ENCODE data around the gene SLC1A2.

SLC1A2 gene

DNA sequence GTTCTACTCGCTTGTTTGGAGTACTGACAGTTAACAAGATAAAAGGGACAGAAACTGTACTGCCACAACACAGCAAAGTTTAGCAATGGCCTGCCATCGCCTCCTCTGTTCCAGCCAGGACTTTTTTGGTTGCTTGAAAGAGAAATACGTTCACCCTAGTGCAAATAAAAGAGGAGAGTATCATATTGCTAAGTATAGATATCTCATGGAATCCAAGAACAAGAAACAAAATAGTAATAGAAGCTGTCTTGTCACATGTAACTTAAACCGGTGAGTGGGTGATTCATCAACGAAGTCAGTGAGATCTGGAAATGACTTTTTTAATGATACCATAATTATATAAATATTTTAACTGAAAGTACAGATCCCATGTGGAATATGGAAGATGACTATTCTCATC lies 35.4 kb downstream of the SLC1A2 start:
- H3K14ac ChIP-seq (ENCODE audit: low read length): no peak overlapping the region
- no peak overlapping the region for H2BK120ac ChIP-seq (ENCODE audit: low read depth, low read length)
- WGBS, 2 donors (ENCODE audit: extremely low coverage in 2 of 2, insufficient read length in 2 of 2, insufficient replicate concordance in 1 of 2): no CpG with 5 or more reads among the region's 5 CpGs

DNA sequence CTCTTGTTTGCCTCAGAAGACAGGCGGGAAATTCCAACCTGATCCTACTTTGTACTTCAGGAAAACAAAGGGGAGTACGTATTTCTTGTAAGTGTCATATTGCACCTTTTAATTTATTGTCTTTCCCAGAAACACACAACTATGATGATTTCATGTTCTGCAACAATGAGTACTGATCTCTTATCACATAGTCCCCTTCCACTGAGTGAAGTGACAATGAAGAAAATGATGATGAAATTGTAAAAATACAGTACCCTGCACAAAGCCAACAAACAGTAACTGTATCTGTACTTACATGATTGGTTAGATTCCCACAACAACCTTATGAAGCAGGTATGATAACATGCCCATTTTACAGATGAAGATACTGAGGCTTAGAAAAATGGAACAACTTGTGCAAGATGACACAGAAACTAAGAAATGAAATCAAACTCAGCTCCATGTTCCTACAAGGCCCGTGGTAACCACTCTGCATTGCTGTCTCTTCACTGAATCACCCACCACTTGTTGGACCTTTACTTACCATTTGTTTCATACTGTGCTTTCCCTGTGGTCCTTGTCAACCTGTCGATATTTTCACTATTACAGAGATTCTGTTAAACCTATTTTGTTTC lies 37.5 kb downstream of the SLC1A2 start:
- Histone ChIP-seq H3K9ac (ENCODE audit: low read depth, low read length, poor library complexity) (no peak overlapping the region), H3K9me3 (replicated peaks in 1 of 2; ENCODE audit: control insufficient read depth in 2 of 2, insufficient read depth in 1 of 2, low read depth in 1 of 2, low read length in 2 of 2) (no peaks in the 10 kb centered on the region), H3K4me1 (ENCODE audit: control insufficient read depth in 2 of 2, insufficient read depth in 1 of 2, low read depth in 1 of 2, low read length in 2 of 2) (no peaks in the 10 kb centered on the region), H3K14ac (ENCODE audit: low read length) (no peak overlapping the region), H3K4me3 (ENCODE audit: low read length in 2 of 2) (no peak overlapping the region), H2BK5ac (ENCODE audit: low read length) (no peak overlapping the region), H2BK12ac (ENCODE audit: low read length) (no peak overlapping the region), H2AK5ac (ENCODE audit: low read depth, low read length) (no peak overlapping the region), H3K4ac (ENCODE audit: low read length) (no peak overlapping the region), H2BK120ac (ENCODE audit: low read depth, low read length) (no peak overlapping the region), H3K79me1 (ENCODE audit: low read depth, low read length) (no peaks in the 10 kb centered on the region), H2BK15ac (ENCODE audit: low read length) (no peak overlapping the region), H3K27ac (replicated peaks; ENCODE audit: low read length) (no peak overlapping the region), H3K4me2 (ENCODE audit: insufficient read depth, low read length, poor library complexity, severe bottlenecking) (no peak overlapping the region), H3K18ac (ENCODE audit: low read length) (no peak overlapping the region), H4K8ac (ENCODE audit: low read depth, low read length) (no peak overlapping the region), H4K91ac (ENCODE audit: low read depth, low read length, poor library complexity) (no peak overlapping the region), H2AFZ (ENCODE audit: low read length) (no peak overlapping the region), H3K36me3 (replicated peaks in 1 of 2; ENCODE audit: control insufficient read depth in 2 of 2, insufficient read depth in 2 of 2, low read length in 2 of 2) (no peaks in the 10 kb centered on the region), H3K23ac (ENCODE audit: low read depth, low read length, poor library complexity) (no peak overlapping the region), H3K27me3 (ENCODE audit: control insufficient read depth in 3 of 3, insufficient read depth in 3 of 3, low read depth in 1 of 3, low read length in 3 of 3) (no peaks in the 10 kb centered on the region)
- no peak for DNase-seq (ENCODE audit: low spot score)
- no CpG with 5 or more reads among the region's 4 CpGs for WGBS, 2 donors (ENCODE audit: extremely low coverage in 2 of 2, insufficient read length in 2 of 2, insufficient replicate concordance in 1 of 2)

More for the DNA sequence above, 35.4 kb downstream of the SLC1A2 start:
- Histone ChIP-seq H3K27ac (replicated peaks; ENCODE audit: low read length) (no peak overlapping the region), H4K91ac (ENCODE audit: low read depth, low read length, poor library complexity) (no peak overlapping the region), H2AK5ac (ENCODE audit: low read depth, low read length) (no peak overlapping the region), H3K36me3 (replicated peaks in 1 of 2; ENCODE audit: control insufficient read depth in 2 of 2, insufficient read depth in 2 of 2, low read length in 2 of 2) (no peaks in the 10 kb centered on the region), H3K4me1 (ENCODE audit: control insufficient read depth in 2 of 2, insufficient read depth in 1 of 2, low read depth in 1 of 2, low read length in 2 of 2) (peaks cover 0 to 2% of the 10 kb centered on the region in 2 donors), H2AFZ (ENCODE audit: low read length) (no peak overlapping the region), H3K4ac (ENCODE audit: low read length) (no peak overlapping the region), H3K79me1 (ENCODE audit: low read depth, low read length) (no peaks in the 10 kb centered on the region), H2BK15ac (ENCODE audit: low read length) (no peak overlapping the region), H2BK5ac (ENCODE audit: low read length) (no peak overlapping the region), H3K27me3 (ENCODE audit: control insufficient read depth in 3 of 3, insufficient read depth in 3 of 3, low read depth in 1 of 3, low read length in 3 of 3) (no peaks in the 10 kb centered on the region), H3K9me3 (replicated peaks in 1 of 2; ENCODE audit: control insufficient read depth in 2 of 2, insufficient read depth in 1 of 2, low read depth in 1 of 2, low read length in 2 of 2) (no peaks in the 10 kb centered on the region), H3K9ac (ENCODE audit: low read depth, low read length, poor library complexity) (no peak overlapping the region), H3K18ac (ENCODE audit: low read length) (no peak overlapping the region), H3K4me2 (ENCODE audit: insufficient read depth, low read length, poor library complexity, severe bottlenecking) (no peak overlapping the region), H4K8ac (ENCODE audit: low read depth, low read length) (no peak overlapping the region), H3K23ac (ENCODE audit: low read depth, low read length, poor library complexity) (no peak overlapping the region), H2BK12ac (ENCODE audit: low read length) (no peak overlapping the region), H3K4me3 (ENCODE audit: low read length in 2 of 2) (no peak overlapping the region)
- no peak for DNase-seq (ENCODE audit: low spot score)

- Histone ChIP-seq H3K79me1 (ENCODE audit: low read depth, low read length) (no peaks in the 10 kb centered on the region), H3K4me2 (ENCODE audit: insufficient read depth, low read length, poor library complexity, severe bottlenecking) (no peak overlapping the region), H2AFZ (ENCODE audit: low read length) (no peak overlapping the region), H2BK12ac (ENCODE audit: low read length) (no peak overlapping the region), H3K18ac (ENCODE audit: low read length) (no peak overlapping the region), H3K4me3 (ENCODE audit: low read length in 2 of 2) (no peak overlapping the region), H3K9ac (ENCODE audit: low read depth, low read length, poor library complexity) (no peak overlapping the region), H3K36me3 (replicated peaks in 1 of 2; ENCODE audit: control insufficient read depth in 2 of 2, insufficient read depth in 2 of 2, low read length in 2 of 2) (no peaks in the 10 kb centered on the region), H3K27me3 (ENCODE audit: control insufficient read depth in 3 of 3, insufficient read depth in 3 of 3, low read depth in 1 of 3, low read length in 3 of 3) (no peaks in the 10 kb centered on the region), H3K9me3 (replicated peaks in 1 of 2; ENCODE audit: control insufficient read depth in 2 of 2, insufficient read depth in 1 of 2, low read depth in 1 of 2, low read length in 2 of 2) (no peaks in the 10 kb centered on the region), H2BK5ac (ENCODE audit: low read length) (no peak overlapping the region), H2BK15ac (ENCODE audit: low read length) (no peak overlapping the region), H3K4me1 (ENCODE audit: control insufficient read depth in 2 of 2, insufficient read depth in 1 of 2, low read depth in 1 of 2, low read length in 2 of 2) (no peaks in the 10 kb centered on the region), H4K91ac (ENCODE audit: low read depth, low read length, poor library complexity) (no peak overlapping the region), H3K23ac (ENCODE audit: low read depth, low read length, poor library complexity) (no peak overlapping the region), H3K4ac (ENCODE audit: low read length) (no peak overlapping the region), H2BK120ac (ENCODE audit: low read depth, low read length) (no peak overlapping the region), H4K8ac (ENCODE audit: low read depth, low read length) (no peak overlapping the region), H3K14ac (ENCODE audit: low read length) (no peak overlapping the region), H2AK5ac (ENCODE audit: low read depth, low read length) (no peak overlapping the region), H3K27ac (replicated peaks; ENCODE audit: low read length) (no peak overlapping the region)
- WGBS, 2 donors (ENCODE audit: extremely low coverage in 2 of 2, insufficient read length in 2 of 2, insufficient replicate concordance in 1 of 2): no CpG with 5 or more reads among the region's 5 CpGs
- no peak for DNase-seq (ENCODE audit: low spot score)
Measured at GRCh38 chr11:35380603-35381002, 38.8 kb downstream of the SLC1A2 start.

DNA sequence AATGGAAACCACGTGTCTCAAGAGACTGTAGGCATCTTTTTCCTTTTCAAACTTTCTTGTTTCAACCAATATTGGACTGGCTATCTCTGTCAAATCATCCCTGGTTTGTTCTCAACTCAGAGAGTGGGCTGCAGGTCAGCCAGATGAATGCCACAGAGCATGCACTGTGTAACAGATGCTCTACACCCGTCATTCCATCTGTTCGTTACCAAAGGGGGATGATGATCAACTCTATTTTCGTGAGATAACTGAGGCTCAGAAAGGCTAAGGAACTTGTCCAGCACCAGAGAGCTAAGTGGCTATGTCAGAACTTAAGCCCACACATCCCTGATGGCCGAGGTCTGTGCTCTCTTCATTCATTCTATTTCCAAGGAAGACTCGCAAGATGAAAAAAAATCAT lies 42.1 kb downstream of the SLC1A2 start:
- Histone ChIP-seq H3K27ac (replicated peaks; ENCODE audit: low read length) (no peak overlapping the region), H3K9ac (ENCODE audit: low read depth, low read length, poor library complexity) (no peak overlapping the region), H2BK12ac (ENCODE audit: low read length) (no peak overlapping the region), H2BK5ac (ENCODE audit: low read length) (no peak overlapping the region), H3K14ac (ENCODE audit: low read length) (no peak overlapping the region), H3K79me1 (ENCODE audit: low read depth, low read length) (peaks cover 4% of the 10 kb centered on the region), H3K18ac (ENCODE audit: low read length) (no peak overlapping the region), H3K4me3 (ENCODE audit: low read length in 2 of 2) (no peak overlapping the region), H3K4me1 (ENCODE audit: control insufficient read depth in 2 of 2, insufficient read depth in 1 of 2, low read depth in 1 of 2, low read length in 2 of 2) (no peaks in the 10 kb centered on the region), H3K23ac (ENCODE audit: low read depth, low read length, poor library complexity) (no peak overlapping the region), H4K91ac (ENCODE audit: low read depth, low read length, poor library complexity) (no peak overlapping the region), H3K36me3 (replicated peaks in 1 of 2; ENCODE audit: control insufficient read depth in 2 of 2, insufficient read depth in 2 of 2, low read length in 2 of 2) (no peaks in the 10 kb centered on the region), H2BK120ac (ENCODE audit: low read depth, low read length) (no peak overlapping the region), H3K4ac (ENCODE audit: low read length) (no peak overlapping the region), H3K4me2 (ENCODE audit: insufficient read depth, low read length, poor library complexity, severe bottlenecking) (no peak overlapping the region), H2AFZ (ENCODE audit: low read length) (no peak overlapping the region), H3K9me3 (replicated peaks in 1 of 2; ENCODE audit: control insufficient read depth in 2 of 2, insufficient read depth in 1 of 2, low read depth in 1 of 2, low read length in 2 of 2) (no peaks in the 10 kb centered on the region), H3K27me3 (ENCODE audit: control insufficient read depth in 3 of 3, insufficient read depth in 3 of 3, low read depth in 1 of 3, low read length in 3 of 3) (no peaks in the 10 kb centered on the region), H4K8ac (ENCODE audit: low read depth, low read length) (no peak overlapping the region), H2AK5ac (ENCODE audit: low read depth, low read length) (no peak overlapping the region), H2BK15ac (ENCODE audit: low read length) (no peak overlapping the region)
- no peak for DNase-seq (ENCODE audit: low spot score)
- no CpG with 5 or more reads among the region's 6 CpGs for WGBS, 2 donors (ENCODE audit: extremely low coverage in 2 of 2, insufficient read length in 2 of 2, insufficient replicate concordance in 1 of 2)
